Osteoblast (primary cell): ENCODE measurements around the gene EIF3I. TPM values are rescaled to one million over a fixed set of nuclear protein-coding genes. Genes with fewer than 3 reads are reported as not detected.

Source experiments
- DNase-seq: peaks from one replicate; pipeline ENCODE4 v3.0.0; 2011; ENCODE audit warnings: low spot score, mixed read lengths; ENCODE audit not compliant: insufficient read length; ENCODE audit errors: missing footprints
- H2AFZ ChIP-seq: 2 replicates; pipeline ENCODE4 v1.6.0; 2011; ENCODE audit warnings: mild to moderate bottlenecking, low read length
- H3K27ac ChIP-seq: 2 replicates; pipeline ENCODE4 v1.5.1; 2011; ENCODE audit warnings: mild to moderate bottlenecking, low read depth, low read length, moderate library complexity
- H3K27me3 ChIP-seq: 2 replicates; pipeline ENCODE4 v1.6.0; 2012; ENCODE audit warnings: mild to moderate bottlenecking, control low read depth, inconsistent platforms, low read length, moderate library complexity; ENCODE audit not compliant: insufficient read depth
- H3K36me3 ChIP-seq: 2 replicates; pipeline ENCODE4 v1.5.1; 2011; ENCODE audit warnings: mild to moderate bottlenecking, low read length, control low read depth, moderate library complexity; ENCODE audit not compliant: insufficient read depth
- H3K4me1 ChIP-seq: 2 replicates; pipeline ENCODE4 v1.5.1; 2011; ENCODE audit warnings: mild to moderate bottlenecking, low read length, control low read depth, moderate library complexity; ENCODE audit not compliant: insufficient read depth
- H3K4me2 ChIP-seq: 2 replicates; pipeline ENCODE4 v1.6.0; 2011; ENCODE audit warnings: mild to moderate bottlenecking, low read length; ENCODE audit not compliant: insufficient read depth
- H3K4me3 ChIP-seq: fragments of 200-600 bp; sonication (generic); 3 replicates; pipeline ENCODE4 v1.5.1; 2012; ENCODE audit warnings: mild to moderate bottlenecking, low read length, inconsistent platforms; ENCODE audit not compliant: insufficient read depth
- H3K79me2 ChIP-seq: 2 replicates; pipeline ENCODE4 v1.6.0; 2012; ENCODE audit warnings: mild to moderate bottlenecking, low read length, control low read depth, inconsistent platforms; ENCODE audit not compliant: insufficient read depth
- H3K9me3 ChIP-seq: 2 replicates; pipeline ENCODE4 v1.5.1; 2011; ENCODE audit warnings: low read depth, low read length, control low read depth
- H4K20me1 ChIP-seq: 2 replicates; pipeline ENCODE4 v1.6.0; 2012; ENCODE audit warnings: mild to moderate bottlenecking, low read length, control low read depth; ENCODE audit not compliant: insufficient read depth
- CTCF ChIP-seq: IDR thresholded peaks from 2 replicates; pipeline ENCODE4 v1.5.1; 2011; ENCODE audit warnings: mild to moderate bottlenecking, low read depth, low read length, moderate library complexity; ENCODE audit errors: extremely low read depth
- total RNA-seq: library from RNA; depleted of rRNA; stranded (reverse); fragments of >200 nt; gene quantifications from 2 replicates; pipeline ENCODE4 v1.2.3, GENCODE V29; 2012

The EIF3I gene
- total RNA-seq, 1 donor, result 253 TPM

DNA sequence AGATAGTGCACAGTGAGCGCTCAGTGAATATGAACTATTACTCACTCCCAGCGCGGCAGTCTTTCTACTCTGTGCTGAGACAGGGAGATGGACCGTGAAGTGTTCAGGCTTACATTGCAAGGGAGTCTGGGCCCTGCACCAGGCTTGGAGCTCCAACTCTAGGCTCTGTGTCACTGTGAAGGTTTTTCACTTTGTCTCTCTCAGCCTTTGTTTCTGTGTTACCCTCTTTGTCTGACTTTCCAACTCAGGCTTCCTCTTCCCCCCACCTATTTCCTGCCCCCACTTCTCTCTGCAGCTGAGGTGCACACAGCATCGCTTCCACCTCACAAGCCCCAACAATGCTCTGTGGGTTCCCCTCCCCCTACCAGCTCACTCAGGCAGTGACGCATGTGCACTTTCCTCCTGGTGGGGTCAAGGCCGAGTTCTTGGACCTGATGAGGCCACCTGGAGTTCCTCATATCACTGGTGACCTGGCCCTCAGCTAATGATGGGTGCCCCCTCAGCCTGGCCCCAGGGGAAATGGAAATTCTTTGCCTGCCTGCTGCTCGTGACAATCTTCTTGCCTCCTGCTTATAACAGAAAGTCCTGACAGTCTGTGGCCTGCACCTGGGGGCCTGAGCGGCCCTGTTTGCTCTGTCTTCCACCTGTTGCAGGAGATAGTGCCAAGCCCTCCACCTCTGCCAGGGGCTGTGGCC, 27.8 kb downstream of the EIF3I start:
- Histone ChIP-seq H3K9me3 (no peaks in the 10 kb centered on the region), H2AFZ (no peak overlapping the region), H3K79me2 (no peaks in the 10 kb centered on the region), H4K20me1 (no peaks in the 10 kb centered on the region), H3K4me1 (peaks cover 18% of the 10 kb centered on the region), H3K27ac (no peak overlapping the region), H3K27me3 (peaks cover 4% of the 10 kb centered on the region), H3K36me3 (no peaks in the 10 kb centered on the region), H3K4me2 (no peak overlapping the region), H3K4me3 (no peak overlapping the region)
- DNase-seq, result no peak
- TF ChIP-seq CTCF, result no peak

DNA sequence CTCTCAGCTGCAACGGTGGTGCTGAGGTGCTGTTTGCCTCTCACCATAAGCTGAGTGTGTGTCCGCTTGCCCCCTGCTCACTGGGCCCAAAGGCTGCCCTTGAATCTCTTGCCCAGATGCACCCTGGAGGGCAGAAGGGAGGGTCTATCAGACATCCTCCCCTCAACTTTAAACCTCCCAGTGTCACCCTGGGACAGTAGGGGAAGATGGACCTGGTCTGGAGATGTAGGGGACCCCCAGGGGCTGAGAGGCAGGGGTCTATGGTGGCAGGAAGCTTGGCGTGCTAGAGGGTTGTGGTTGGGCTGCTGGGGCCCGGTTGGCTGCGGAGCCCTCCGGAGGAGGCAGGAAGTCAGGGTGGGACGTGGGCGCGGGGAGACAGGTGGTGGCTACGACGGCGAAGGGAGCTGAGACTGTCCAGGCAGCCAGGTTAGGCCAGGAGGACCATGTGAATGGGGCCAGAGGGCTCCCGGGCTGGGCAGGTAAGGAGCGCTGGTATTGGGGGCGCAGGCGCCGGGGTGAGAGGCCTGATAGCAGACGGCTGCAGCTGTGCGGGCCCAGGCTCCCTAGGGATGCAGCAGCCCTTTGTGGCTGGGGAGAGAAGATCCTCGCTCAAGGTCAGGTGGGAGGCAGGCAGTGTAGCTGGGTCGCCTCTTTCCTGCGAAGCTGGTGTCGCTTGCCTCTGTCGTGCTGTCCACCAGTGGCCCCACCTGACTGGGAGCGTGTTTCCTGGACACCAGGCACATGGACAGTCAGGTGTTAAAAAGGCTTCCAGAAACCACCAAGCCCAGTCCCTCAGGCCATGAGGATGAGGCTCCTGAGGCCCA, 28.9 kb downstream of the EIF3I start, which contains the start of gene LCK:
LCK (plus strand) TSS at position 373 of the 824 bp plus-strand sequence. CDS start 23,065 bp downstream, outside the sequence.
- peaks cover 18% of the 10 kb centered on the region for H3K4me1 ChIP-seq
- no peaks in the 10 kb centered on the region for H3K9me3 ChIP-seq
- no peaks in the 10 kb centered on the region for H3K79me2 ChIP-seq
- no peak within 1 kb of the TSS for H2AFZ ChIP-seq
- no peak for TF ChIP-seq CTCF
- no peaks in the 10 kb centered on the region for H3K36me3 ChIP-seq
- no peak within 1 kb of the TSS for H3K4me2 ChIP-seq
- peaks cover 4% of the 10 kb centered on the region for H3K27me3 ChIP-seq
- H3K27ac ChIP-seq, result no peak within 1 kb of the TSS
- H4K20me1 ChIP-seq, result no peaks in the 10 kb centered on the region
- no peak within 1 kb of the TSS for H3K4me3 ChIP-seq
- peak; percentile 76 for DNase-seq

GRCh38 chr1:32255072-32256071, 33.2 kb downstream of the EIF3I start:
- Histone ChIP-seq H3K4me3 (no peak overlapping the region), H2AFZ (no peak overlapping the region), H3K36me3 (no peaks in the 10 kb centered on the region), H4K20me1 (no peaks in the 10 kb centered on the region), H3K4me2 (no peak overlapping the region), H3K9me3 (no peaks in the 10 kb centered on the region), H3K27me3 (peaks cover 8% of the 10 kb centered on the region), H3K79me2 (no peaks in the 10 kb centered on the region), H3K4me1 (no peaks in the 10 kb centered on the region), H3K27ac (no peak overlapping the region)
- no peak for TF ChIP-seq CTCF
- no peak for DNase-seq
